HepG2 (cell line): Measurements from ENCODE around the gene DAB1.

Experiments
- CREM ChIP-seq, 2 experiments: sonication (generic) in 1 of 2; formaldehyde crosslinking in 1 of 2; IDR thresholded peaks; 2 replicates each; pipeline versions ENCODE4 v1.4.0 to v1.6.1; 2016 to 2020; ENCODE audit warnings: antibody characterized with exemption in 1 of 2, mild to moderate bottlenecking in 1 of 2, missing genetic modification reagents in 1 of 2
- RAD21 ChIP-seq: fragments of 450-650 bp; formaldehyde crosslinking; IDR thresholded peaks from 2 replicates; pipeline ENCODE4 v1.5.0; 2020; ENCODE audit warnings: mild to moderate bottlenecking

DNA sequence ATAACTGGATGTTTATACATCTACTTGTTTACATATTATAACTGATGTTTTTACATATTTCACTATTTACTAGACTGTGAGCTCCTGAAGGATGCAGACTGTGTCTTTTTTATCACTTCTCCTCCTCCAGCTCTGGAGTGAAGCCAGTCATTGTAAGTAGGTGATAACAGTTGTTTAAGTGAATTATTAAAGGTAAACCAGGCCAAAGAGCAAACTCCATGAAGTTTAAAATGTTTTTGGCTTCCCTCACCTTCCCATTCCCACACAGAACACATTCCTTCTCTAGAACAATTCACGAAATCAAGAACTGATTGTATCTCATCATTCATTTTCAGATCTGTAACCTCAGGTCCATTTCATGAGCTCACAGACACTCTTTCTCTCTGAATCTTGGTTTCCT, 98.3 kb downstream of the DAB1 start:
- TF ChIP-seq CREM (IDR thresholded peaks at IDR 0.05) (no peak), CREM (CRISPR knock-in tag; IDR thresholded peaks at IDR 0.05) (no peak), RAD21 (CRISPR knock-in tag) (no peak)
